Measurements from ENCODE around the gene CARM1. TPM values are rescaled to one million over a fixed set of nuclear protein-coding genes. Genes with fewer than 3 reads are reported as not detected.

CARM1 gene
- total RNA-seq, 5 donors from 2014 or later (not counting 1 experiment from before 2014, with no cell fraction given), result 22.3 to 35.2 (median 30.8) TPM

GRCh38 chr19:10842788-10843187, 28.6 kb upstream of the CARM1 start:
- POLR2A ChIA-PET, result interaction anchor here in 1 of 2 donors (0.5 to 0.6 kb wide), 2 partner anchors 59 to 335 kb away, joined by 3 to 7 read pairs; no protein-coding TSS in a partner anchor
- no peak for DNase-seq
- H3K27me3 ChIP-seq (replicated peaks in 1 of 2; ENCODE audit: control insufficient read depth in 2 of 2, extremely low read depth in 1 of 2, insufficient read depth in 2 of 2, low read length in 1 of 2), result peaks cover 0 to 6% of the 10 kb centered on the region in 2 experiments
- no peaks in the 10 kb centered on the region for H3K27me3 Mint-ChIP-seq
- no peaks in the 10 kb centered on the region for H3K9me3 ChIP-seq
- no peak overlapping the region for H3K27ac ChIP-seq (ENCODE audit: low read length)
- H3K27ac Mint-ChIP-seq, result no peak overlapping the region
- CTCF ChIA-PET, result interaction anchor here in 1 of 2 donors (0.6 to 0.9 kb wide), 2 partner anchors 21 to 181 kb away, joined by 3 read pairs; no protein-coding TSS in a partner anchor
- H3K9me3 Mint-ChIP-seq, result peaks cover 5 to 9% (median 7%) of the 10 kb centered on the region in 3 donors
- no peak overlapping the region for H3K4me3 ChIP-seq (ENCODE audit: control insufficient read depth in 1 of 2, extremely low read depth in 1 of 2, low read length in 1 of 2)
- no peak overlapping the region for H3K4me3 Mint-ChIP-seq
- no peaks in the 10 kb centered on the region for H3K36me3 ChIP-seq (ENCODE audit: control insufficient read depth in 2 of 2, extremely low read depth in 1 of 2, insufficient read depth in 1 of 2, low read length in 1 of 2)
- H3K4me1 ChIP-seq (ENCODE audit: control insufficient read depth in 1 of 2, extremely low read depth in 1 of 2, insufficient read depth in 2 of 2, low read length in 2 of 2), result no peaks in the 10 kb centered on the region
- ATAC-seq (replicated peaks in 1 of 4), result no peak
- no peaks in the 10 kb centered on the region for H3K4me1 Mint-ChIP-seq
- 94% methylated on average over 7 of the region's 7 CpGs for WGBS (ENCODE audit: insufficient coverage)
- peaks cover 5% of the 10 kb centered on the region for H3K36me3 Mint-ChIP-seq

GRCh38 chr19:10846500-10847202, 24.7 kb upstream of the CARM1 start:
- ATAC-seq (replicated peaks in 1 of 4), result no peak
- CTCF ChIA-PET, result interaction anchor here (0.5 to 1.1 kb wide), 8 partner anchors 10 to 1922 kb away, joined by 3 to 8 read pairs (median 4); no protein-coding TSS in a partner anchor
- Histone ChIP-seq H3K36me3 (ENCODE audit: control insufficient read depth in 2 of 2, extremely low read depth in 1 of 2, insufficient read depth in 1 of 2, low read length in 1 of 2) (no peaks in the 10 kb centered on the region), H3K4me1 (ENCODE audit: control insufficient read depth in 1 of 2, extremely low read depth in 1 of 2, insufficient read depth in 2 of 2, low read length in 2 of 2) (peaks cover 0 to 8% of the 10 kb centered on the region in 2 experiments), H3K4me3 (ENCODE audit: control insufficient read depth in 1 of 2, extremely low read depth in 1 of 2, low read length in 1 of 2) (no peak overlapping the region), H3K27me3 (replicated peaks in 1 of 2; ENCODE audit: control insufficient read depth in 2 of 2, extremely low read depth in 1 of 2, insufficient read depth in 2 of 2, low read length in 1 of 2) (peaks cover 0 to 23% of the 10 kb centered on the region in 2 experiments), H3K9me3 (no peaks in the 10 kb centered on the region), H3K27ac (ENCODE audit: low read length) (no peak overlapping the region)
- no peak overlapping the region for H3K4me3 Mint-ChIP-seq
- no peak overlapping the region for H3K27ac Mint-ChIP-seq
- H3K36me3 Mint-ChIP-seq, result peaks cover 5% of the 10 kb centered on the region
- POLR2A ChIA-PET, result interaction anchor here in 1 of 2 donors (0.6 kb wide), 1 partner anchor 304 kb away, joined by 3 read pairs; no protein-coding TSS in a partner anchor
- H3K9me3 Mint-ChIP-seq, result peaks cover 5 to 6% (median 5%) of the 10 kb centered on the region in 3 donors
- no peaks in the 10 kb centered on the region for H3K27me3 Mint-ChIP-seq
- DNase-seq, result no peak
- WGBS (ENCODE audit: insufficient coverage), result no CpG with 5 or more reads among the region's 2 CpGs
- H3K4me1 Mint-ChIP-seq, result peaks cover 5 to 6% (median 6%) of the 10 kb centered on the region in 3 donors

DNA sequence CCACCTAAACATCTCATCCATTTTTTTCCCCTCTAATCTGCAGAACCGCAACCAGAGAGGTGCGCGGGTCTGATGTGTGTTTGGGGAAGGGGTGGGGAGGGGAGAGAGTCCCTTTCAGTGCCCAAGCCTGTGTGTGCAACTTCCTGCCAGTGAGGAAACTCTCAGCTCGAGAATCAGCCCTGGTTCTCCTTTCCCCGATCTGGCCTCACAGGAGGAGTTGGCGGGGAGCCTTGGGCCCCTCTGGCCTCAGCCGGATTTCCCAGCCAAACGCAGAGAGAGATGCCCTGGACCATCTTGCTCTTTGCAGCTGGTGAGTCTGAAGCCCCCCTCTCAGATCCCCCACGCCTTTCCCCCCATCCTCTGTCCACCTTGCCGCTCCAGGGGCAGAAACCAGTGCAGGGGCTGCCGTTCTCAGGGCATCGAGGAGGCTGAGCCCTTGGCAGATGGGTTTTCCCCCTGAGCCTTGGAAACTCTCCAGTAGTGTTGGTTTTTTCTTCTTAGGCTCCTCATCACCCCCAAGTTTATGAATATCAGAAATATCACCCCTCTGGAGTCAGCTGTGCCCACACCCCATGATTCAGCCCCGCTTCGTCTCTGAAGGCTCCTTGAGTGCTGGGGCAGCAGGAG, 23.0 kb upstream of the CARM1 start, which contains the start of gene C19orf38:
Gene C19orf38 (plus strand): TSS at position 186 of the 627 bp plus-strand sequence. CDS start 94 bp downstream, at position 280.
- peak within 1 kb of the TSS in 1 of 2 donors; percentile 28 for H3K27ac Mint-ChIP-seq
- DNase-seq (peak in 1 of 35 experiments; percentile 26), ATAC-seq (replicated peaks in 1 of 4) (peak in 3 of 4 experiments; percentile 40 to 72 (median 56))
- H3K27me3 Mint-ChIP-seq, result no peaks in the 10 kb centered on the region
- ChIA-PET CTCF (no interaction called here), POLR2A (no interaction called here)
- Histone ChIP-seq H3K4me3 (ENCODE audit: control insufficient read depth in 1 of 2, extremely low read depth in 1 of 2, low read length in 1 of 2) (peak within 1 kb of the TSS in 1 of 2 donors; percentile 33), H3K27me3 (replicated peaks in 1 of 2; ENCODE audit: control insufficient read depth in 2 of 2, extremely low read depth in 1 of 2, insufficient read depth in 2 of 2, low read length in 1 of 2) (peaks cover 0 to 23% of the 10 kb centered on the region in 2 experiments), H3K4me1 (ENCODE audit: control insufficient read depth in 1 of 2, extremely low read depth in 1 of 2, insufficient read depth in 2 of 2, low read length in 2 of 2) (peaks cover 0 to 8% of the 10 kb centered on the region in 2 experiments), H3K9me3 (no peaks in the 10 kb centered on the region), H3K27ac (ENCODE audit: low read length) (no peak within 1 kb of the TSS), H3K36me3 (ENCODE audit: control insufficient read depth in 2 of 2, extremely low read depth in 1 of 2, insufficient read depth in 1 of 2, low read length in 1 of 2) (no peaks in the 10 kb centered on the region)
- peaks cover 5 to 6% (median 5%) of the 10 kb centered on the region in 3 donors for H3K9me3 Mint-ChIP-seq
- peaks cover 5 to 6% (median 6%) of the 10 kb centered on the region in 3 donors for H3K4me1 Mint-ChIP-seq
- peak within 1 kb of the TSS; percentile 21 to 61 (median 41) for H3K4me3 Mint-ChIP-seq
- peaks cover 5% of the 10 kb centered on the region for H3K36me3 Mint-ChIP-seq
- WGBS (ENCODE audit: insufficient coverage), result 6% methylated on average over 4 of the region's 14 CpGs

- Mint-ChIP-seq H3K9me3 (peaks cover 5 to 6% (median 5%) of the 10 kb centered on the region in 3 donors), H3K36me3 (peaks cover 5% of the 10 kb centered on the region), H3K27ac (no peak overlapping the region), H3K4me1 (peaks cover 5 to 6% (median 6%) of the 10 kb centered on the region in 3 donors), H3K27me3 (no peaks in the 10 kb centered on the region), H3K4me3 (no peak overlapping the region)
- H3K9me3 ChIP-seq, result no peaks in the 10 kb centered on the region
- no peak for DNase-seq
- POLR2A ChIA-PET, result no interaction called here
- ATAC-seq (replicated peaks in 1 of 4), result no peak
- CTCF ChIA-PET, result no interaction called here
- peaks cover 0 to 17% of the 10 kb centered on the region in 2 experiments for H3K27me3 ChIP-seq (replicated peaks in 1 of 2; ENCODE audit: control insufficient read depth in 2 of 2, extremely low read depth in 1 of 2, insufficient read depth in 2 of 2, low read length in 1 of 2)
- no peaks in the 10 kb centered on the region for H3K36me3 ChIP-seq (ENCODE audit: control insufficient read depth in 2 of 2, extremely low read depth in 1 of 2, insufficient read depth in 1 of 2, low read length in 1 of 2)
- 96% methylated on average over 3 of the region's 5 CpGs for WGBS (ENCODE audit: insufficient coverage)
- no peak overlapping the region for H3K27ac ChIP-seq (ENCODE audit: low read length)
- no peak overlapping the region for H3K4me3 ChIP-seq (ENCODE audit: control insufficient read depth in 1 of 2, extremely low read depth in 1 of 2, low read length in 1 of 2)
- H3K4me1 ChIP-seq (ENCODE audit: control insufficient read depth in 1 of 2, extremely low read depth in 1 of 2, insufficient read depth in 2 of 2, low read length in 2 of 2), result peaks cover 0 to 8% of the 10 kb centered on the region in 2 experiments
Measured at GRCh38 chr19:10850631-10851030, 20.7 kb upstream of the CARM1 start.

DNA sequence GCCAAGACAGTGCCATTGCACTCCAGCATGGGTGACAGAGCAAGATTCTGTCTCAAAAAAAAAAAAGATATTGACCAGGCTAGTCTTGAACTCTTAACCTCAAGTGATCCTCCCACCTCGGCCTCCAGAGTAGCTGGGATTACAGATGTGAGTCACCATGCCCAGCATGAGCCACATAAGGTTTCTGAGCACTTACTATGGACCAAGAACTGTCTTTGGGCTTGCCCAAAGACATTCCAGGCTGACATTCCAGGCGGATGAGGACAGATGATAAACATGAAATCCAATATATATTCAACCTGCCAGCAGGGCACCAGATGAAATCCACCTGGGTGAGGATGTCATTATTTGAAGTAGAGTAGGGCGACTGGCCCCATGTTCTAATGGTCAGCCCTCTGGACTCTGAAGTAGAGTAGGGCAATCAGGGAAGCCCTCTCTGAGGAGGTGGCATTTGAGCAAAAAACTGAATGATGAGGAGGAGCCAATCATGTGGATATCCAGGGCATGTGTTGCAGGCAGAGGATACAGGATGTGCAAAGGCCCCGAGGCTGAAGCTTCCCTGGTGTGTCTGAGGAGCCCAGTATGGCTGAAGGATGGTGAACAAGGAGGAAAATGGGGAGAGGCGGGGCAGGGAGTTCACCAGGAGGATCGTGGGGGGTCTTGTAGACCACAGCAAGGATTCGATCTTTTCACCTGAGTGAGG, 19.1 kb upstream of the CARM1 start:
- Mint-ChIP-seq H3K36me3 (no peaks in the 10 kb centered on the region), H3K4me1 (peaks cover 5 to 6% (median 6%) of the 10 kb centered on the region in 3 donors), H3K4me3 (no peak overlapping the region), H3K27ac (no peak overlapping the region), H3K27me3 (no peaks in the 10 kb centered on the region), H3K9me3 (no peaks in the 10 kb centered on the region)
- ChIA-PET CTCF (no interaction called here), POLR2A (interaction anchor here in 1 of 2 donors (0.6 kb wide), 1 partner anchor 218 kb away, joined by 7 read pairs; no protein-coding TSS in a partner anchor)
- 79% methylated on average over 4 of the region's 7 CpGs for WGBS (ENCODE audit: insufficient coverage)
- Histone ChIP-seq H3K4me1 (ENCODE audit: control insufficient read depth in 1 of 2, extremely low read depth in 1 of 2, insufficient read depth in 2 of 2, low read length in 2 of 2) (peaks cover 0 to 8% of the 10 kb centered on the region in 2 experiments), H3K9me3 (no peaks in the 10 kb centered on the region), H3K4me3 (ENCODE audit: control insufficient read depth in 1 of 2, extremely low read depth in 1 of 2, low read length in 1 of 2) (no peak overlapping the region), H3K27ac (ENCODE audit: low read length) (no peak overlapping the region), H3K27me3 (replicated peaks in 1 of 2; ENCODE audit: control insufficient read depth in 2 of 2, extremely low read depth in 1 of 2, insufficient read depth in 2 of 2, low read length in 1 of 2) (peaks cover 0 to 17% of the 10 kb centered on the region in 2 experiments), H3K36me3 (ENCODE audit: control insufficient read depth in 2 of 2, extremely low read depth in 1 of 2, insufficient read depth in 1 of 2, low read length in 1 of 2) (no peaks in the 10 kb centered on the region)
- DNase-seq (no peak), ATAC-seq (replicated peaks in 1 of 4) (no peak)

DNA sequence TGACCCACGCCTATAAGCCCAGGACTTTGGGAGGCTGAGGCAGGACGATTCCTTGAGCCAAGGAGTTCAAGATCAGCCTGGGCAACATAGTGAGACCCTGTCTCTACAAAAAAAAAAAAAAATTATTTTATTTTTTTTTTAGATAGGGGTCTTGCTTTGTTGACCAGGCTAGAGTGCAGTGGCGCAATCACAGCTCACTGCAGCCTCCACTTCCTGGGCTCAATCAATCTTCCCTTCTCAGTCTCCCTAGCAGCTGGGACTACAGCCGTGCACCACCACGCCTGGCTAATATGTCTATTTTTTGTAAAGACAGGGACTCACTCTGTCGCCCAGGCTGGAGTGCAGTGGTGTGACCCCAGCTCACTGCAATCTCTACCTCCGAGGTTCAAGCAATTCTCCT, 18.4 kb upstream of the CARM1 start:
- Mint-ChIP-seq H3K36me3 (no peaks in the 10 kb centered on the region), H3K4me3 (no peak overlapping the region)
- POLR2A ChIA-PET, result interaction anchor here in 1 of 2 donors (0.6 kb wide), 1 partner anchor 219 kb away, joined by 7 read pairs; no protein-coding TSS in a partner anchor

More for the DNA sequence above, 18.4 kb upstream of the CARM1 start:
- WGBS (ENCODE audit: insufficient coverage), result 96% methylated on average over 3 of the region's 7 CpGs
- no peak for ATAC-seq (replicated peaks in 1 of 4)
- H3K36me3 ChIP-seq (ENCODE audit: control insufficient read depth in 2 of 2, extremely low read depth in 1 of 2, insufficient read depth in 1 of 2, low read length in 1 of 2), result no peaks in the 10 kb centered on the region
- CTCF ChIA-PET, result interaction anchor here in 1 of 2 donors (0.7 kb wide), 2 partner anchors 11 to 50 kb away, joined by 4 to 5 read pairs; no protein-coding TSS in a partner anchor
- H3K4me1 ChIP-seq (ENCODE audit: control insufficient read depth in 1 of 2, extremely low read depth in 1 of 2, insufficient read depth in 2 of 2, low read length in 2 of 2), result peaks cover 0 to 8% of the 10 kb centered on the region in 2 experiments
- Mint-ChIP-seq H3K9me3 (no peaks in the 10 kb centered on the region), H3K27me3 (no peaks in the 10 kb centered on the region), H3K27ac (no peak overlapping the region), H3K4me1 (peaks cover 5 to 6% (median 6%) of the 10 kb centered on the region in 3 donors)
- H3K27ac ChIP-seq (ENCODE audit: low read length), result no peak overlapping the region
- no peaks in the 10 kb centered on the region for H3K9me3 ChIP-seq
- no peak overlapping the region for H3K4me3 ChIP-seq (ENCODE audit: control insufficient read depth in 1 of 2, extremely low read depth in 1 of 2, low read length in 1 of 2)
- no peak for DNase-seq
- peaks cover 0 to 17% of the 10 kb centered on the region in 2 experiments for H3K27me3 ChIP-seq (replicated peaks in 1 of 2; ENCODE audit: control insufficient read depth in 2 of 2, extremely low read depth in 1 of 2, insufficient read depth in 2 of 2, low read length in 1 of 2)

All from T-cell (primary cell).